Measurements from ENCODE around the gene CACNB4.

CACNB4 gene

DNA sequence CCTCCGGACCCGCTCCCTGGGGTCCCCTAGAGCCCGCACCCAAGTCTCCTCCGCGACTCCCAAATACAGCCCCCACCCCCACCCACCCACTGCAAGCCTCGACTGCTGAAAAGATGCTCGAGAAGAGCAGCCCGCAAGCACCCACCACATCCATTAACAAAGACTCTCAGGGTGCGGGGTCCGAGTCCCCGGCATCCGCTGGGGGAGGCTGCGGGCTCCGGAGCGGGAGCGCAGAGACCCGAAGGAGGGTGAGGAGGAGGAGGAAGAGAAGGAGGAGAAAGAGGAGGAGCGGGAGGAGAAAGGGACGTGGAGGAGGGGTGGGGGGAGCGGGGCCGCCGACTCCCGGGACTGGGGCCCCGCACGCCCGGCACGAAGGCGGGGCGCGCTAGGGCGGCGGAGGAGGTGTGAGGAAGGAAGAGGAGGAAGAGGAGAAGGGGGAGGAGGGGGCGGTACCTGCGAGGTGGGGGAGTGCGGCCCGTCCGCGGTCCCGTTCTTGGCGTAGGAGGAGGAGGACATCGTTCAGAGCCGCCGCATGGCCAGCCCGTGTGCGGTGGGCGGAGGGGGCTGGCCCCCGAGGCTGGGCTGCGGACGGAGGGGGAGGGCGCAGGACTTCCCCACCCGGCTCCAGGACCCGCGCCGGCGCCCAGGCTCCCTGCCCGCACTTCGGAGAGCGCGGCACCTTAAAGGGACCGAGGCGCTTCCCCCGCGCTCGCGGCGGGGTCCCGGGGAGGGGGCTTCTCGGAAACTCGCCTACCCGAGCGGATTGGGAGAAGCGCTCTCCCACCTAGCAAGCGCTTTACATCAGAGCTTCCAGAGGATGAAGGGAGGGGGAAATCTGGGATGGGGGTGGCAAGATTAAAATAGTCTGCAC, at the start of gene CACNB4:
Gene CACNB4 (minus strand): TSS at position 549 of the 871 bp plus-strand sequence.
- DNase-seq (ENCODE audit: low read depth): no peak
- no peak for TF ChIP-seq CTCF (conservative IDR thresholded peaks at IDR 0.05; ENCODE audit: low read length)
- peak within 1 kb of the TSS; percentile 50 for H3K4me3 ChIP-seq (ENCODE audit: low read length)

GRCh38 chr2:152134488-152135280, 35.8 kb upstream of the CACNB4 start:
- DNase-seq (ENCODE audit: low read depth): no peak
- no peak for TF ChIP-seq CTCF (conservative IDR thresholded peaks at IDR 0.05; ENCODE audit: low read length)

DNA sequence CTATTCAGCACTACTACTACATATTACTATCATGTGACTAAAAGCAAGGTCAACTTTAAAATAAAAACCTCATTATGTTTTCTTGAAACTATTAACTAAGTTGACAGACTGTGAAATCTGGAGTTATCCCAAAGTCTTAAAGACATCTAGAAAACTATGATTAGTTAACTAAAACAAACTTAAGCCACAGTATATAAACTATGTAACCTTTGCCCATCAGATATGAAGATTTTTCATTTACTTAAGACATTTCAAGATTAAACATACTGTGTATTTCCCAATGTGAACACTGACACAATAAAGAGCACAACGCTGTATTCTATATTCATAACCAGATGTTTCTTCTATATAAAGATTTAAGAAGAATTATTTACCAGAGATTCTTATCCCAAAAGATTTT, 33.5 kb upstream of the CACNB4 start:
- TF ChIP-seq CTCF (conservative IDR thresholded peaks at IDR 0.05; ENCODE audit: low read length): no peak
- DNase-seq (ENCODE audit: low read depth): no peak
- no peak overlapping the region for H3K4me3 ChIP-seq (ENCODE audit: low read length)

More at GRCh38 chr2:152134488-152135280, 35.8 kb upstream of the CACNB4 start:
- no peak overlapping the region for H3K4me3 ChIP-seq (ENCODE audit: low read length)

DNA sequence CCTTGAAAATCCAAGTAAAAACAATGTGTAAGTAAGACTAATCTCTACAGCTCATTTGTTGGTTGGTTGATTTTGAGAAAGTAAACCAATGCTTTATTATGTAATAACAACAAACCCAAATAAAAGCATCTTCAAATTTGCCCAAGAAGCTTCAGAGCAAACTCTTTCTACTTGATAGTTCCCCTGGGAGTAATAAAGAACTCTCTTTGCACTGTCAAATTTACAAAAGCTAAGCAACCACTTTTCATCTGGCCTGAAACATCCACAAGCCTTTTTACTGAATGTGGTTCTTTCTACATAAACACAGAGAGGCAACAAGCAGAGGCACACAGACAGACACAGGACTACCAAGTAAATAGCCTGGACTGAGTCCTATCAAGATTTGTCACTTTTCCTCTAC, 28.8 kb upstream of the CACNB4 start:
- H3K4me3 ChIP-seq (ENCODE audit: low read length): no peak overlapping the region
- no peak for DNase-seq (ENCODE audit: low read depth)
- no peak for TF ChIP-seq CTCF (conservative IDR thresholded peaks at IDR 0.05; ENCODE audit: low read length)

DNA sequence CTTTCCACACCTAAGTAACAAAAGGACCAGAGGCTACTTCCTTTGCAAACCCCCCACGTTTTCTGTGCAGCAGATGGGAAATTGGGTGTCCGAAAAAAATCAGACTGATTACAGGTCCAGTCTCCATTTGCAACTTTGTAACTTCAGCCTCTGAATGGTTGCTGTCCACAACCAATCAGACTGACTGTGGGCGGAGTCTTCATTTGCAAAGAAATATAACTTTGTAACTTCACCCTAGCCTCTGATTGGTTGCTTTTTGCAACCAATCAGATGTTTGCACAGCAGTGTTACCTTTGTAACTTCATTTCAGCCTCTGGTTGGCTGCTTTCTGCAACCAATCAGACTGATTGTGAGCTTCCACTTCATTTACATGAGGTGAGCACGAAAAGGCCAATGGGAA, 27.8 kb upstream of the CACNB4 start:
- TF ChIP-seq CTCF (conservative IDR thresholded peaks at IDR 0.05; ENCODE audit: low read length): no peak
- H3K4me3 ChIP-seq (ENCODE audit: low read length): no peak overlapping the region
- DNase-seq (ENCODE audit: low read depth): no peak

- TF ChIP-seq CTCF (conservative IDR thresholded peaks at IDR 0.05; ENCODE audit: low read length): no peak
- H3K4me3 ChIP-seq (ENCODE audit: low read length): no peak overlapping the region
- no peak for DNase-seq (ENCODE audit: low read depth)
Measured at GRCh38 chr2:152122161-152122560, 23.3 kb upstream of the CACNB4 start.

All from AG10803 (cell line).